NOMO-1 (cell line): Measurements from ENCODE around the gene ASB6.

Source experiments
- DNase-seq, 2 experiments: peaks; one replicate each; lab custom pipeline; 2025; ENCODE audit not compliant: unreplicated experiment in 2 of 2; lab: John Stamatoyannopoulos, UW

Gene ASB6

GRCh38 chr9:129587487-129588262 is 54.3 kb downstream of the ASB6 start:
- DNase-seq: no peak

GRCh38 chr9:129586685-129587084 is 55.3 kb downstream of the ASB6 start:
- no peak for DNase-seq

- DNase-seq: no peak
These were observed 55.7 kb downstream of the ASB6 start for GRCh38 chr9:129586245-129586644.

GRCh38 chr9:129585352-129585751 is 56.6 kb downstream of the ASB6 start:
- no peak for DNase-seq
